SJSA1 (cell line): ENCODE results near the gene ZHX3. TPM values are rescaled to one million over a fixed set of nuclear protein-coding genes. Genes with fewer than 3 reads are reported as not detected.
A peak's percentile ranks its signal among the peaks of the same experiment; 100 is the strongest.

Experiments
- DNase-seq, 2 experiments: peaks; one replicate each; pipeline ENCODE4 v3.0.0-alpha.2; 2015 to 2020; ENCODE audit warnings: low spot score in 2 of 2, low read depth in 1 of 2
- H3K27ac ChIP-seq: fragments of 250-450 bp; sonication (Bioruptor Pico); 2 replicates; pipeline ENCODE4 v1.5.1; 2020; ENCODE audit warnings: mild to moderate bottlenecking, moderate library complexity
- H3K27me3 ChIP-seq: fragments of 250-450 bp; sonication (Bioruptor Pico); replicated peaks from 2 replicates; pipeline ENCODE4 v1.5.1; 2020; ENCODE audit warnings: mild to moderate bottlenecking, moderate library complexity
- H3K36me3 ChIP-seq: fragments of 250-450 bp; sonication (Bioruptor Pico); 2 replicates; pipeline ENCODE4 v1.5.1; 2020; ENCODE audit warnings: mild to moderate bottlenecking
- H3K4me1 ChIP-seq: fragments of 250-450 bp; sonication (Bioruptor Pico); replicated peaks from 2 replicates; pipeline ENCODE4 v1.6.1; 2021; ENCODE audit warnings: mild to moderate bottlenecking
- H3K4me3 ChIP-seq: fragments of 250-450 bp; sonication (Bioruptor Pico); 2 replicates; pipeline ENCODE4 v1.5.1; 2020; ENCODE audit warnings: mild to moderate bottlenecking
- H3K9me3 ChIP-seq: fragments of 250-450 bp; sonication (Bioruptor Pico); replicated peaks from 2 replicates; pipeline ENCODE4 v1.5.1; 2020; ENCODE audit warnings: mild to moderate bottlenecking
- total RNA-seq: library from RNA; depleted of rRNA; stranded (reverse); fragments of >200 nt; shearing (Covaris generic); gene quantifications from 2 replicates; pipeline ENCODE4 v1.2.3, GENCODE V29; 2014

The ZHX3 gene
- total RNA-seq, 1 experiment from 2014 or later, result 19.3 TPM

GRCh38 chr20:41287327-41287726, 30.2 kb downstream of the ZHX3 start:
- H3K27me3 ChIP-seq, result no peaks in the 10 kb centered on the region
- no peak overlapping the region for H3K4me3 ChIP-seq
- no peaks in the 10 kb centered on the region for H3K36me3 ChIP-seq
- no peak for DNase-seq
- peaks cover 4% of the 10 kb centered on the region for H3K9me3 ChIP-seq
- no peaks in the 10 kb centered on the region for H3K4me1 ChIP-seq
- H3K27ac ChIP-seq, result no peak overlapping the region

- Histone ChIP-seq H3K27me3 (no peaks in the 10 kb centered on the region), H3K36me3 (no peaks in the 10 kb centered on the region), H3K4me1 (no peaks in the 10 kb centered on the region), H3K4me3 (no peak overlapping the region), H3K27ac (no peak overlapping the region), H3K9me3 (peaks cover 4% of the 10 kb centered on the region)
- DNase-seq, result no peak
Measured at GRCh38 chr20:41286240-41286851, 31.2 kb downstream of the ZHX3 start.

GRCh38 chr20:41279546-41280225, 37.8 kb downstream of the ZHX3 start:
- no peak overlapping the region for H3K4me3 ChIP-seq
- no peaks in the 10 kb centered on the region; the same call in 1 of the 2 replicates for H3K9me3 ChIP-seq
- no peaks in the 10 kb centered on the region for H3K27me3 ChIP-seq
- no peak for DNase-seq
- H3K4me1 ChIP-seq, result peaks cover 9% of the 10 kb centered on the region
- H3K36me3 ChIP-seq, result no peaks in the 10 kb centered on the region
- no peak overlapping the region for H3K27ac ChIP-seq

- DNase-seq, result peak in 1 of 2 experiments; percentile 11
- Histone ChIP-seq H3K4me3 (no peak overlapping the region), H3K9me3 (no peaks in the 10 kb centered on the region; the same call in 1 of the 2 replicates), H3K27ac (no peak overlapping the region), H3K36me3 (no peaks in the 10 kb centered on the region), H3K4me1 (peaks cover 9% of the 10 kb centered on the region), H3K27me3 (no peaks in the 10 kb centered on the region)
Measured at GRCh38 chr20:41278936-41279335, 38.6 kb downstream of the ZHX3 start.

GRCh38 chr20:41277049-41277448, 40.5 kb downstream of the ZHX3 start:
- Histone ChIP-seq H3K27me3 (no peaks in the 10 kb centered on the region), H3K4me1 (peaks cover 9% of the 10 kb centered on the region), H3K27ac (no peak overlapping the region), H3K9me3 (no peaks in the 10 kb centered on the region; the same call in 1 of the 2 replicates), H3K36me3 (no peaks in the 10 kb centered on the region), H3K4me3 (no peak overlapping the region)
- DNase-seq, result no peak

GRCh38 chr20:41276317-41276751, 41.2 kb downstream of the ZHX3 start:
- Histone ChIP-seq H3K9me3 (no peaks in the 10 kb centered on the region), H3K36me3 (no peaks in the 10 kb centered on the region), H3K4me1 (peaks cover 9% of the 10 kb centered on the region), H3K27me3 (no peaks in the 10 kb centered on the region), H3K27ac (no peak overlapping the region), H3K4me3 (no peak overlapping the region)
- DNase-seq, result no peak

GRCh38 chr20:41275301-41275731, 42.2 kb downstream of the ZHX3 start:
- no peaks in the 10 kb centered on the region for H3K27me3 ChIP-seq
- H3K9me3 ChIP-seq, result no peaks in the 10 kb centered on the region
- H3K4me1 ChIP-seq, result peaks cover 9% of the 10 kb centered on the region
- no peak overlapping the region for H3K27ac ChIP-seq
- no peaks in the 10 kb centered on the region for H3K36me3 ChIP-seq
- DNase-seq, result no peak
- no peak overlapping the region for H3K4me3 ChIP-seq

- H3K27ac ChIP-seq, result no peak overlapping the region
- H3K4me1 ChIP-seq, result peaks cover 9% of the 10 kb centered on the region
- DNase-seq, result no peak
- no peak overlapping the region for H3K4me3 ChIP-seq
- no peaks in the 10 kb centered on the region for H3K36me3 ChIP-seq
- no peaks in the 10 kb centered on the region for H3K27me3 ChIP-seq
- no peaks in the 10 kb centered on the region for H3K9me3 ChIP-seq
Measured at GRCh38 chr20:41274152-41274551, 43.4 kb downstream of the ZHX3 start.

- no peak for DNase-seq
- Histone ChIP-seq H3K27ac (no peak overlapping the region), H3K27me3 (no peaks in the 10 kb centered on the region), H3K9me3 (no peaks in the 10 kb centered on the region), H3K36me3 (no peaks in the 10 kb centered on the region), H3K4me1 (peaks cover 4% of the 10 kb centered on the region; the same call in 1 of the 2 replicates), H3K4me3 (no peak overlapping the region)
Measured at GRCh38 chr20:41273445-41273844, 44.1 kb downstream of the ZHX3 start.

GRCh38 chr20:41272339-41272738, 45.2 kb downstream of the ZHX3 start:
- H3K4me1 ChIP-seq, result peaks cover 4% of the 10 kb centered on the region; the same call in 1 of the 2 replicates
- H3K27ac ChIP-seq, result no peak overlapping the region
- H3K27me3 ChIP-seq, result no peaks in the 10 kb centered on the region
- peaks cover 6% of the 10 kb centered on the region for H3K36me3 ChIP-seq
- no peaks in the 10 kb centered on the region; the same call in 1 of the 2 replicates for H3K9me3 ChIP-seq
- no peak overlapping the region for H3K4me3 ChIP-seq
- DNase-seq, result no peak

- no peak for DNase-seq
- Histone ChIP-seq H3K4me3 (no peak overlapping the region), H3K9me3 (no peaks in the 10 kb centered on the region; the same call in 1 of the 2 replicates), H3K27ac (no peak overlapping the region), H3K4me1 (peaks cover 4% of the 10 kb centered on the region; the same call in 1 of the 2 replicates), H3K27me3 (no peaks in the 10 kb centered on the region), H3K36me3 (peaks cover 16% of the 10 kb centered on the region)
Measured at GRCh38 chr20:41268917-41269652, 48.4 kb downstream of the ZHX3 start.

- Histone ChIP-seq H3K27me3 (no peaks in the 10 kb centered on the region), H3K4me3 (no peak overlapping the region), H3K27ac (no peak overlapping the region), H3K4me1 (peaks cover 4% of the 10 kb centered on the region; the same call in 1 of the 2 replicates), H3K36me3 (peaks cover 16% of the 10 kb centered on the region), H3K9me3 (no peaks in the 10 kb centered on the region; the same call in 1 of the 2 replicates)
- no peak for DNase-seq
Measured at GRCh38 chr20:41268402-41268801, 49.1 kb downstream of the ZHX3 start.

- no peak overlapping the region for H3K4me3 ChIP-seq
- peaks cover 4% of the 10 kb centered on the region; the same call in 1 of the 2 replicates for H3K4me1 ChIP-seq
- H3K27me3 ChIP-seq, result no peaks in the 10 kb centered on the region
- no peak for DNase-seq
- H3K36me3 ChIP-seq, result peaks cover 16% of the 10 kb centered on the region
- H3K27ac ChIP-seq, result no peak overlapping the region
- H3K9me3 ChIP-seq, result no peaks in the 10 kb centered on the region; the same call in 1 of the 2 replicates
Measured at GRCh38 chr20:41265938-41266337, 51.6 kb downstream of the ZHX3 start.

GRCh38 chr20:41264819-41265218, 52.7 kb downstream of the ZHX3 start:
- no peak for DNase-seq
- peaks cover 4% of the 10 kb centered on the region; the same call in 1 of the 2 replicates for H3K4me1 ChIP-seq
- no peak overlapping the region for H3K4me3 ChIP-seq
- no peak overlapping the region for H3K27ac ChIP-seq
- H3K27me3 ChIP-seq, result no peaks in the 10 kb centered on the region
- H3K9me3 ChIP-seq, result no peaks in the 10 kb centered on the region; the same call in 1 of the 2 replicates
- H3K36me3 ChIP-seq, result peaks cover 16% of the 10 kb centered on the region
